Measurements from ENCODE around the gene TNIK.

TNIK gene

GRCh38 chr3:171127611-171128010 is 332.6 kb downstream of the TNIK start:
- no peak overlapping the region for H2AFZ ChIP-seq (ENCODE audit: low read depth, low read length)

DNA sequence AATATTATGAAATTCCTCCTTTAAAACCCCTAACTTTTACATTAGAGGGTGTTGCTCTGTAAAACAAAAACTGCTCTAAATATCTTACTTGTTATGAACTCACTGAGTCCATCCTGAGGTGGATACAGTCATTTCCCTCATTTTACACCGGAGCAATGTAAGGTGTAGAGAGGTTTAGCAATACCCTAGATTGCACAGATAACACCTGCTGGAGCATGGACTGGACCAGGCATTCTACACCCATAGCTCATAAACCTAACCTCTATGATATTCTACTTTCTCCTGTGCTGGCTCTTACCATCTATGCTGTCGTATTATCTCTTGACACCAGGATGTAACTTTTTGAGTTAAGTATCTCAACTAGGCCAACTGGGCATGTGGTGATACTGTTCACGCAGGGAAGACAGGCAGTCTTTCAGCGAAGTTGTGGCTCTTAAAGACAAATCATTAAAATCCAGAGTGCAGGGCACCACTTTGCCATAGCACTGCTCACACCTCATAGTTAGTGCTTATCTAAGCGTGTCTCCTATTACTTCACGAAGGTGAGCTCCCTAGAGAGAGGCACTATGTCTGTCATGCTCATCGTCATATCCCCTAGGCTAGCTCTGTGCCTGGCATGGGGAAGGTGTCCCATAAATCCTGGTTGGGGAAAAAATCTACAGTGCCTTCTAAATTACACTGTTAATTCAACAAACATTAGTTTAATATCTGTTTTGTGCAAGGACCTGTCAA is 333.6 kb downstream of the TNIK start:
- TF ChIP-seq, protein P1, sequence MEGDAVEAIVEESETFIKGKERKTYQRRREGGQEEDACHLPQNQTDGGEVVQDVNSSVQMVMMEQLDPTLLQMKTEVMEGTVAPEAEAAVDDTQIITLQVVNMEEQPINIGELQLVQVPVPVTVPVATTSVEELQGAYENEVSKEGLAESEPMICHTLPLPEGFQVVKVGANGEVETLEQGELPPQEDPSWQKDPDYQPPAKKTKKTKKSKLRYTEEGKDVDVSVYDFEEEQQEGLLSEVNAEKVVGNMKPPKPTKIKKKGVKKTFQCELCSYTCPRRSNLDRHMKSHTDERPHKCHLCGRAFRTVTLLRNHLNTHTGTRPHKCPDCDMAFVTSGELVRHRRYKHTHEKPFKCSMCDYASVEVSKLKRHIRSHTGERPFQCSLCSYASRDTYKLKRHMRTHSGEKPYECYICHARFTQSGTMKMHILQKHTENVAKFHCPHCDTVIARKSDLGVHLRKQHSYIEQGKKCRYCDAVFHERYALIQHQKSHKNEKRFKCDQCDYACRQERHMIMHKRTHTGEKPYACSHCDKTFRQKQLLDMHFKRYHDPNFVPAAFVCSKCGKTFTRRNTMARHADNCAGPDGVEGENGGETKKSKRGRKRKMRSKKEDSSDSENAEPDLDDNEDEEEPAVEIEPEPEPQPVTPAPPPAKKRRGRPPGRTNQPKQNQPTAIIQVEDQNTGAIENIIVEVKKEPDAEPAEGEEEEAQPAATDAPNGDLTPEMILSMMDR (IDR thresholded peaks at IDR 0.05; ENCODE audit: low read depth, low read length), result no peak
- no peak for TF ChIP-seq EZH2phosphoT487 (IDR thresholded peaks at IDR 0.05; ENCODE audit: low read depth)
- no peak overlapping the region for H3K4me3 ChIP-seq (ENCODE audit: low read length)
- H3K27ac ChIP-seq (ENCODE audit: low read length), result no peak overlapping the region
- H3K9me3 ChIP-seq (ENCODE audit: insufficient read depth, low read length), result no peaks in the 10 kb centered on the region
- no peak overlapping the region for H3K9ac ChIP-seq (ENCODE audit: low read length)
- no peaks in the 10 kb centered on the region for H3K4me1 ChIP-seq (ENCODE audit: low read length)
- H3K27me3 ChIP-seq (ENCODE audit: low read depth, low read length), result no peaks in the 10 kb centered on the region
- no peak overlapping the region for H3K4me2 ChIP-seq (ENCODE audit: low read length)
- H3K36me3 ChIP-seq (replicated peaks; ENCODE audit: low read depth, low read length), result peaks cover 38% of the 10 kb centered on the region
- H2AFZ ChIP-seq (ENCODE audit: low read depth, low read length), result no peak overlapping the region
- H3K79me2 ChIP-seq (ENCODE audit: low read length), result no peaks in the 10 kb centered on the region
- H4K20me1 ChIP-seq (ENCODE audit: insufficient read depth, low read length), result no peaks in the 10 kb centered on the region

More at GRCh38 chr3:171127611-171128010, 332.6 kb downstream of the TNIK start:
- peaks cover 32% of the 10 kb centered on the region for H3K36me3 ChIP-seq (replicated peaks; ENCODE audit: low read depth, low read length)
- H3K9ac ChIP-seq (ENCODE audit: low read length), result no peak overlapping the region
- no peak overlapping the region for H3K4me2 ChIP-seq (ENCODE audit: low read length)
- no peak overlapping the region for H3K27ac ChIP-seq (ENCODE audit: low read length)
- H4K20me1 ChIP-seq (ENCODE audit: insufficient read depth, low read length), result no peaks in the 10 kb centered on the region
- no peak overlapping the region for H3K4me3 ChIP-seq (ENCODE audit: low read length)
- H3K4me1 ChIP-seq (ENCODE audit: low read length), result no peaks in the 10 kb centered on the region
- H3K9me3 ChIP-seq (ENCODE audit: insufficient read depth, low read length), result no peaks in the 10 kb centered on the region
- no peaks in the 10 kb centered on the region for H3K27me3 ChIP-seq (ENCODE audit: low read depth, low read length)
- H3K79me2 ChIP-seq (ENCODE audit: low read length), result no peaks in the 10 kb centered on the region
- TF ChIP-seq, protein P1 (IDR thresholded peaks at IDR 0.05; ENCODE audit: low read depth, low read length), result no peak
- no peak for TF ChIP-seq EZH2phosphoT487 (IDR thresholded peaks at IDR 0.05; ENCODE audit: low read depth)

GRCh38 chr3:171125010-171125409 is 335.2 kb downstream of the TNIK start:
- H3K4me2 ChIP-seq (ENCODE audit: low read length), result no peak overlapping the region
- H2AFZ ChIP-seq (ENCODE audit: low read depth, low read length), result no peak overlapping the region
- no peak overlapping the region for H3K9ac ChIP-seq (ENCODE audit: low read length)
- H3K79me2 ChIP-seq (ENCODE audit: low read length), result no peaks in the 10 kb centered on the region
- no peak overlapping the region for H3K27ac ChIP-seq (ENCODE audit: low read length)
- H3K4me1 ChIP-seq (ENCODE audit: low read length), result no peaks in the 10 kb centered on the region
- H3K27me3 ChIP-seq (ENCODE audit: low read depth, low read length), result no peaks in the 10 kb centered on the region
- no peaks in the 10 kb centered on the region for H3K9me3 ChIP-seq (ENCODE audit: insufficient read depth, low read length)
- no peaks in the 10 kb centered on the region for H4K20me1 ChIP-seq (ENCODE audit: insufficient read depth, low read length)
- peaks cover 49% of the 10 kb centered on the region for H3K36me3 ChIP-seq (replicated peaks; ENCODE audit: low read depth, low read length)
- TF ChIP-seq, protein P1 (IDR thresholded peaks at IDR 0.05; ENCODE audit: low read depth, low read length), result no peak
- no peak for TF ChIP-seq EZH2phosphoT487 (IDR thresholded peaks at IDR 0.05; ENCODE audit: low read depth)
- H3K4me3 ChIP-seq (ENCODE audit: low read length), result no peak overlapping the region

DNA sequence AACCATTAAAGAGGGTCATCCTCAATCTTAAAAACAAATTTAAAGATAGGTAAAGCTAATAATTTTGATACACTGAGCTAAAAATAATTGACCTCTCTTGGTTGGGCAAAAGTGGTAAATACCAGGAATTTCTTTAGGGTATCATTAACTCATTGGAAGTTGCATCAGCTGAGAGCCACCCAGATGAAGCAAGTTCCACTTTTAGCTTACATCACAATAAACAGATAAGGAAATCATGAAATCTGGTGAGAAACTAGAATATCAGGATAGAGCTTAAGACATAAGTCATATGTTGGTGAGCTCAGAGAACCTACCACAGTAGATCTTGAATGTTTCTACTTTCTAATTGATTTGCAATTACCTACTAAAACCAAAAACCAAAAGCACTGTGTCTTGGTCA is 336.3 kb downstream of the TNIK start:
- Histone ChIP-seq H3K4me1 (ENCODE audit: low read length) (no peaks in the 10 kb centered on the region), H3K27me3 (ENCODE audit: low read depth, low read length) (no peaks in the 10 kb centered on the region), H3K27ac (ENCODE audit: low read length) (no peak overlapping the region), H4K20me1 (ENCODE audit: insufficient read depth, low read length) (no peaks in the 10 kb centered on the region), H3K4me3 (ENCODE audit: low read length) (no peak overlapping the region), H3K36me3 (replicated peaks; ENCODE audit: low read depth, low read length) (peaks cover 52% of the 10 kb centered on the region), H2AFZ (ENCODE audit: low read depth, low read length) (no peak overlapping the region), H3K4me2 (ENCODE audit: low read length) (no peak overlapping the region), H3K9me3 (ENCODE audit: insufficient read depth, low read length) (no peaks in the 10 kb centered on the region), H3K9ac (ENCODE audit: low read length) (no peak overlapping the region), H3K79me2 (ENCODE audit: low read length) (no peaks in the 10 kb centered on the region)
- TF ChIP-seq, protein P1 (IDR thresholded peaks at IDR 0.05; ENCODE audit: low read depth, low read length), result no peak
- no peak for TF ChIP-seq EZH2phosphoT487 (IDR thresholded peaks at IDR 0.05; ENCODE audit: low read depth)
